Measurements from ENCODE around the gene GALNT5.

DNA sequence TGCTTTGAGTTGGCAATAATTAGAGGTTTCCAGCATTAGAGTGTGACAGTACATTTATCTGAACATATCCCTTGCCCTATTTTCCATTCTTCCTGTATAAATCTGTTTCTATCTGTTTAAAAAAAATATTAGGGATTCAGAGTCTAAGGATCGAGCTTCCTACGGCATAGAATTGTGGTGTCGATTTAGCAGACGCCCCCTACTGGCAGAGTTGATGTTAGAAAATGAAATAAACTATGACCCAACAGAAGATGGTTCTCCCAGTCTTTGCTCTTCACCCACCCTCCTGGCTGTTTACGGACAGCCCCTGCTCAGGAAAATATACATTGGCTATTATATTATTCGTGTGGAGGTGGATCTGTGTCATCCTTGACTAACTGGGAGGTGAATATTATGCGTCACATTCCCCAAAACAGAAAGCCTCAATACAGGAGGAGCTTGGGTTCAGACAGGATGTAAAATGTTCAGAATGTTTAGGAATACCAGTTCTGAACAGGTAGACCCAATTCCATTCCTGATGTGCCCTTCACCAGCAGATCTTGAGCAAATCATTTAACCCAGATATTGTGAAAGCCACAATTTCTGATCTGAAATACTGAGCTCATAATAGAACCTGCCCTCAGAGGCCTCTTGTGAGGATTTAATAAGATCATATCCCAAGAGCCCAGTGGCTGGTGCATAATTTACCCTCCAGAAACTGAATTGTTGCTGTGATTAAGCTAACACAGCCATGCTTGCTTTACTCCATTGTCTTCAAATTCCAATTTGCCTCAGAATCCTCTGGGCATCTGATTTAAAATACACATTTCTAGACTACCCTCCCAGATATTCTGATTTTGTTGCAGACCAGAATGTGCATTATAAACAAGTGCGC is 78.9 kb downstream of the GALNT5 start:
- TF ChIP-seq, protein P1, sequence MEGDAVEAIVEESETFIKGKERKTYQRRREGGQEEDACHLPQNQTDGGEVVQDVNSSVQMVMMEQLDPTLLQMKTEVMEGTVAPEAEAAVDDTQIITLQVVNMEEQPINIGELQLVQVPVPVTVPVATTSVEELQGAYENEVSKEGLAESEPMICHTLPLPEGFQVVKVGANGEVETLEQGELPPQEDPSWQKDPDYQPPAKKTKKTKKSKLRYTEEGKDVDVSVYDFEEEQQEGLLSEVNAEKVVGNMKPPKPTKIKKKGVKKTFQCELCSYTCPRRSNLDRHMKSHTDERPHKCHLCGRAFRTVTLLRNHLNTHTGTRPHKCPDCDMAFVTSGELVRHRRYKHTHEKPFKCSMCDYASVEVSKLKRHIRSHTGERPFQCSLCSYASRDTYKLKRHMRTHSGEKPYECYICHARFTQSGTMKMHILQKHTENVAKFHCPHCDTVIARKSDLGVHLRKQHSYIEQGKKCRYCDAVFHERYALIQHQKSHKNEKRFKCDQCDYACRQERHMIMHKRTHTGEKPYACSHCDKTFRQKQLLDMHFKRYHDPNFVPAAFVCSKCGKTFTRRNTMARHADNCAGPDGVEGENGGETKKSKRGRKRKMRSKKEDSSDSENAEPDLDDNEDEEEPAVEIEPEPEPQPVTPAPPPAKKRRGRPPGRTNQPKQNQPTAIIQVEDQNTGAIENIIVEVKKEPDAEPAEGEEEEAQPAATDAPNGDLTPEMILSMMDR (IDR thresholded peaks at IDR 0.05; ENCODE audit: low read depth, low read length, missing input control) = peak; percentile 50
- peak; percentile 68 to 75 for TF ChIP-seq RAD21 (IDR thresholded peaks at IDR 0.05)
- no peak for TF ChIP-seq SP1 (IDR thresholded peaks at IDR 0.05)
- no peak for TF ChIP-seq YY1 (IDR thresholded peaks at IDR 0.05)
